BLaER1 (cell line): ENCODE results near the gene SMAD1.

Experiments
- H3K27ac ChIP-seq: shearing (Covaris generic); formaldehyde crosslinking; 2 replicates; pipeline ENCODE4 v1.8.1; 2022
- H3K27me3 ChIP-seq: shearing (Covaris generic); formaldehyde crosslinking; 2 replicates; pipeline ENCODE4 v1.8.1; 2022
- H3K36me3 ChIP-seq: shearing (Covaris generic); formaldehyde crosslinking; 2 replicates; pipeline ENCODE4 v1.8.1; 2022
- H3K4me1 ChIP-seq: shearing (Covaris generic); formaldehyde crosslinking; 2 replicates; pipeline ENCODE4 v1.8.1; 2022
- H3K4me2 ChIP-seq: shearing (Covaris generic); formaldehyde crosslinking; 2 replicates; pipeline ENCODE4 v1.8.1; 2022
- H3K4me3 ChIP-seq: shearing (Covaris generic); formaldehyde crosslinking; 2 replicates; pipeline ENCODE4 v1.8.1; 2022
- H3K9ac ChIP-seq: shearing (Covaris generic); formaldehyde crosslinking; 2 replicates; pipeline ENCODE4 v1.8.1; 2022
- H3K9me3 ChIP-seq: shearing (Covaris generic); formaldehyde crosslinking; 2 replicates; pipeline ENCODE4 v1.8.1; 2022
- H4K20me1 ChIP-seq: shearing (Covaris generic); formaldehyde crosslinking; 2 replicates; pipeline ENCODE4 v1.8.1; 2022
- Cebpa-rat ChIP-seq: shearing (Covaris generic); IDR thresholded peaks from 2 replicates; pipeline ENCODE4 v1.8.1; 2022

SMAD1 gene

GRCh38 chr4:145497199-145498149, 15.8 kb downstream of the SMAD1 start:
- H3K27ac ChIP-seq, result no peak overlapping the region
- H3K9me3 ChIP-seq, result no peaks in the 10 kb centered on the region
- no peak overlapping the region for H3K4me2 ChIP-seq
- peaks cover 4% of the 10 kb centered on the region; the same call in 1 of the 2 replicates for H3K36me3 ChIP-seq
- H3K9ac ChIP-seq, result no peak overlapping the region
- no peaks in the 10 kb centered on the region for H3K27me3 ChIP-seq
- no peak for TF ChIP-seq Cebpa-rat
- H3K4me1 ChIP-seq, result peaks cover 57% of the 10 kb centered on the region
- peaks cover 36% of the 10 kb centered on the region for H4K20me1 ChIP-seq
- H3K4me3 ChIP-seq, result no peak overlapping the region

GRCh38 chr4:145498430-145498829, 16.8 kb downstream of the SMAD1 start:
- Histone ChIP-seq H3K4me2 (no peak overlapping the region), H3K27ac (no peak overlapping the region), H3K4me1 (peaks cover 57% of the 10 kb centered on the region), H3K9me3 (no peaks in the 10 kb centered on the region), H3K9ac (no peak overlapping the region), H3K36me3 (peaks cover 4% of the 10 kb centered on the region; the same call in 1 of the 2 replicates), H4K20me1 (peaks cover 26% of the 10 kb centered on the region), H3K4me3 (no peak overlapping the region), H3K27me3 (no peaks in the 10 kb centered on the region)
- no peak for TF ChIP-seq Cebpa-rat

- Histone ChIP-seq H3K4me3 (peak overlapping the region; percentile 9; the same call in 1 of the 2 replicates), H3K27me3 (no peaks in the 10 kb centered on the region), H3K4me2 (peak overlapping the region; percentile 72), H3K27ac (peak overlapping the region; percentile 67), H3K9me3 (no peaks in the 10 kb centered on the region; the same call in 1 of the 2 replicates), H4K20me1 (peaks cover 8% of the 10 kb centered on the region; the same call in 1 of the 2 replicates), H3K36me3 (peaks cover 4% of the 10 kb centered on the region; the same call in 1 of the 2 replicates), H3K9ac (peak overlapping the region; percentile 10; the same call in 1 of the 2 replicates), H3K4me1 (peaks cover 50% of the 10 kb centered on the region)
- TF ChIP-seq Cebpa-rat, result no peak
Observed at GRCh38 chr4:145501051-145501660, 19.5 kb downstream of the SMAD1 start.

- Histone ChIP-seq H3K9ac (no peak overlapping the region), H4K20me1 (0 out of 2 replicates have a peak, but pooled peaks cover 8% of the 10 kb centered on the region), H3K36me3 (peaks cover 4% of the 10 kb centered on the region; the same call in 1 of the 2 replicates), H3K27me3 (no peaks in the 10 kb centered on the region), H3K4me1 (peaks cover 57% of the 10 kb centered on the region), H3K4me2 (peak overlapping the region; percentile 72), H3K9me3 (no peaks in the 10 kb centered on the region; the same call in 1 of the 2 replicates), H3K27ac (peak overlapping the region; percentile 67; the same call in 1 of the 2 replicates), H3K4me3 (no peak overlapping the region)
- TF ChIP-seq Cebpa-rat, result peak; percentile 58; the same call in 1 of the 2 replicates
Observed at GRCh38 chr4:145502809-145503208, 21.2 kb downstream of the SMAD1 start.

- no peak for TF ChIP-seq Cebpa-rat
- Histone ChIP-seq H3K4me3 (no peak overlapping the region), H4K20me1 (0 out of 2 replicates have a peak, but pooled peaks cover 8% of the 10 kb centered on the region), H3K27me3 (no peaks in the 10 kb centered on the region), H3K36me3 (peaks cover 4% of the 10 kb centered on the region; the same call in 1 of the 2 replicates), H3K9me3 (peaks cover 6% of the 10 kb centered on the region; the same call in 1 of the 2 replicates), H3K9ac (no peak overlapping the region), H3K27ac (no peak overlapping the region; the same call in 1 of the 2 replicates), H3K4me2 (peak overlapping the region; percentile 72), H3K4me1 (peaks cover 55% of the 10 kb centered on the region)
Observed at GRCh38 chr4:145503486-145504072, 21.9 kb downstream of the SMAD1 start.

GRCh38 chr4:145505995-145506394, 24.3 kb downstream of the SMAD1 start:
- H3K27ac ChIP-seq, result no peak overlapping the region
- H3K4me3 ChIP-seq, result no peak overlapping the region
- H3K4me2 ChIP-seq, result no peak overlapping the region
- H4K20me1 ChIP-seq, result no peaks in the 10 kb centered on the region
- peaks cover 13% of the 10 kb centered on the region for H3K9me3 ChIP-seq
- H3K27me3 ChIP-seq, result no peaks in the 10 kb centered on the region
- H3K36me3 ChIP-seq, result no peaks in the 10 kb centered on the region
- TF ChIP-seq Cebpa-rat, result no peak
- H3K9ac ChIP-seq, result no peak overlapping the region
- H3K4me1 ChIP-seq, result peaks cover 44% of the 10 kb centered on the region

GRCh38 chr4:145507636-145508035, 26.0 kb downstream of the SMAD1 start:
- peaks cover 27% of the 10 kb centered on the region for H3K4me1 ChIP-seq
- H3K36me3 ChIP-seq, result peaks cover 13% of the 10 kb centered on the region; the same call in 1 of the 2 replicates
- no peak overlapping the region for H3K27ac ChIP-seq
- H3K9ac ChIP-seq, result no peak overlapping the region
- no peak for TF ChIP-seq Cebpa-rat
- H3K4me2 ChIP-seq, result peak overlapping the region; percentile 23
- H4K20me1 ChIP-seq, result no peaks in the 10 kb centered on the region
- no peak overlapping the region for H3K4me3 ChIP-seq
- no peaks in the 10 kb centered on the region for H3K27me3 ChIP-seq
- H3K9me3 ChIP-seq, result peaks cover 30% of the 10 kb centered on the region

GRCh38 chr4:145511913-145512522, 30.4 kb downstream of the SMAD1 start:
- Histone ChIP-seq H3K36me3 (peaks cover 50% of the 10 kb centered on the region), H3K9me3 (peaks cover 40% of the 10 kb centered on the region), H3K9ac (no peak overlapping the region), H3K4me3 (no peak overlapping the region), H4K20me1 (peaks cover 6% of the 10 kb centered on the region; the same call in 1 of the 2 replicates), H3K4me2 (no peak overlapping the region), H3K27ac (no peak overlapping the region), H3K4me1 (peaks cover 10% of the 10 kb centered on the region), H3K27me3 (no peaks in the 10 kb centered on the region)
- TF ChIP-seq Cebpa-rat, result no peak
